Liver (tissue), 3 donors: Measurements from ENCODE around the gene DNAJC27.

Experiments
- EGR1 ChIP-seq, 2 donors: IDR thresholded peaks; 2 replicates each; pipeline ENCODE4 v1.6.1; 2016 to 2018; ENCODE audit warnings: antibody characterized with exemption in 2 of 2, low read depth in 2 of 2
- FOXA2 ChIP-seq: IDR thresholded peaks from 2 replicates; pipeline ENCODE4 v1.6.1; 2016; ENCODE audit warnings: antibody characterized with exemption
- HNF4A ChIP-seq, 2 donors: conservative IDR thresholded peaks; 2 replicates each; pipeline ENCODE4 v1.6.1; 2016; ENCODE audit warnings: antibody characterized with exemption in 2 of 2, mild to moderate bottlenecking in 2 of 2
- RAD21 ChIP-seq, 2 donors: IDR thresholded peaks; 2 replicates each; pipeline ENCODE4 v1.6.1; 2016; ENCODE audit warnings: antibody characterized with exemption in 2 of 2, mild to moderate bottlenecking in 2 of 2
- RXRA ChIP-seq, 2 donors: IDR thresholded peaks; 2 replicates each; pipeline ENCODE4 v1.6.1; 2017 to 2018; ENCODE audit warnings: antibody characterized with exemption in 2 of 2, mild to moderate bottlenecking in 1 of 2
- TAF1 ChIP-seq: conservative IDR thresholded peaks from 2 replicates; pipeline ENCODE4 v1.6.1; 2016; ENCODE audit warnings: antibody characterized with exemption, mild to moderate bottlenecking
- YY1 ChIP-seq: IDR thresholded peaks from 2 replicates; pipeline ENCODE4 v1.6.1; 2016; ENCODE audit warnings: antibody characterized with exemption, mild to moderate bottlenecking
- TF ChIP-seq, protein P1 (sequence below): fragments of 150-350 bp; IDR thresholded peaks from 2 replicates; pipeline ENCODE4 v1.5.1; 2017; ENCODE audit warnings: improper control_type of control experiment, low read depth, low read length; ENCODE audit not compliant: missing input control
- TF ChIP-seq, protein P2 (sequence below): IDR thresholded peaks from 2 replicates; pipeline ENCODE4 v1.6.1; 2016; ENCODE audit warnings: antibody characterized with exemption
- TF ChIP-seq, protein P3 (sequence below): IDR thresholded peaks from 2 replicates; pipeline ENCODE4 v1.6.1; 2016; ENCODE audit warnings: antibody characterized with exemption
- TF ChIP-seq, protein P4 (sequence below): IDR thresholded peaks from 2 replicates; pipeline ENCODE4 v1.6.1; 2016; ENCODE audit warnings: antibody characterized with exemption, mild to moderate bottlenecking
- donor health status: healthy.
- donor health status: healthy.

DNA sequence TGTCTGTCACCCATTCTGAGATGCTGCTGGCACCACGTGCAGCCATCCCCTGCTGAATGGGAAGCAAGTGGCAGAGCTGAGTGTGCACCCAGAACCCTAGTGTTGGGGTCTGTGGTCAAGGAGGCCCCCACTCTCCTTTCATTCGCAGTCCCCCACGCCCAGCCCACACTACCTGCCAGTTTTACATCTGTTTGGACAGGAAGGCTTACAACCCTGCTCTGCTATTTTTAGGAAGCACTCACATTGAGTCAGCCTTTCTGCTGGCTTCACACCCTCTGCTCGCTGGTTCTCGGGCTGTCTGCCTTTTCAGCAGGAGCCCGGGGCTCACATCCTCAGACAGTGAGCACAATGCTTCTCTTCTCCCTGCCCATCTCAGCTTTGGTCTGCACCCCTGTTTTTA is 41.0 kb downstream of the DNAJC27 start:
- TF ChIP-seq, protein P1, sequence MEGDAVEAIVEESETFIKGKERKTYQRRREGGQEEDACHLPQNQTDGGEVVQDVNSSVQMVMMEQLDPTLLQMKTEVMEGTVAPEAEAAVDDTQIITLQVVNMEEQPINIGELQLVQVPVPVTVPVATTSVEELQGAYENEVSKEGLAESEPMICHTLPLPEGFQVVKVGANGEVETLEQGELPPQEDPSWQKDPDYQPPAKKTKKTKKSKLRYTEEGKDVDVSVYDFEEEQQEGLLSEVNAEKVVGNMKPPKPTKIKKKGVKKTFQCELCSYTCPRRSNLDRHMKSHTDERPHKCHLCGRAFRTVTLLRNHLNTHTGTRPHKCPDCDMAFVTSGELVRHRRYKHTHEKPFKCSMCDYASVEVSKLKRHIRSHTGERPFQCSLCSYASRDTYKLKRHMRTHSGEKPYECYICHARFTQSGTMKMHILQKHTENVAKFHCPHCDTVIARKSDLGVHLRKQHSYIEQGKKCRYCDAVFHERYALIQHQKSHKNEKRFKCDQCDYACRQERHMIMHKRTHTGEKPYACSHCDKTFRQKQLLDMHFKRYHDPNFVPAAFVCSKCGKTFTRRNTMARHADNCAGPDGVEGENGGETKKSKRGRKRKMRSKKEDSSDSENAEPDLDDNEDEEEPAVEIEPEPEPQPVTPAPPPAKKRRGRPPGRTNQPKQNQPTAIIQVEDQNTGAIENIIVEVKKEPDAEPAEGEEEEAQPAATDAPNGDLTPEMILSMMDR, result no peak
- TF ChIP-seq, protein P2, sequence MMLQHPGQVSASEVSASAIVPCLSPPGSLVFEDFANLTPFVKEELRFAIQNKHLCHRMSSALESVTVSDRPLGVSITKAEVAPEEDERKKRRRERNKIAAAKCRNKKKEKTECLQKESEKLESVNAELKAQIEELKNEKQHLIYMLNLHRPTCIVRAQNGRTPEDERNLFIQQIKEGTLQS, result no peak
- TF ChIP-seq, protein P3, sequence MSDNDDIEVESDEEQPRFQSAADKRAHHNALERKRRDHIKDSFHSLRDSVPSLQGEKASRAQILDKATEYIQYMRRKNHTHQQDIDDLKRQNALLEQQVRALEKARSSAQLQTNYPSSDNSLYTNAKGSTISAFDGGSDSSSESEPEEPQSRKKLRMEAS, result no peak
- TF ChIP-seq YY1 (no peak), RAD21 (IDR thresholded peaks at IDR 0.05) (no peak), HNF4A (conservative IDR thresholded peaks at IDR 0.05) (no peak), RXRA (IDR thresholded peaks at IDR 0.05) (no peak), EGR1 (IDR thresholded peaks at IDR 0.05; ENCODE audit: low read depth in 2 of 2) (no peak), TAF1 (no peak), FOXA2 (no peak)
- TF ChIP-seq, protein P4, sequence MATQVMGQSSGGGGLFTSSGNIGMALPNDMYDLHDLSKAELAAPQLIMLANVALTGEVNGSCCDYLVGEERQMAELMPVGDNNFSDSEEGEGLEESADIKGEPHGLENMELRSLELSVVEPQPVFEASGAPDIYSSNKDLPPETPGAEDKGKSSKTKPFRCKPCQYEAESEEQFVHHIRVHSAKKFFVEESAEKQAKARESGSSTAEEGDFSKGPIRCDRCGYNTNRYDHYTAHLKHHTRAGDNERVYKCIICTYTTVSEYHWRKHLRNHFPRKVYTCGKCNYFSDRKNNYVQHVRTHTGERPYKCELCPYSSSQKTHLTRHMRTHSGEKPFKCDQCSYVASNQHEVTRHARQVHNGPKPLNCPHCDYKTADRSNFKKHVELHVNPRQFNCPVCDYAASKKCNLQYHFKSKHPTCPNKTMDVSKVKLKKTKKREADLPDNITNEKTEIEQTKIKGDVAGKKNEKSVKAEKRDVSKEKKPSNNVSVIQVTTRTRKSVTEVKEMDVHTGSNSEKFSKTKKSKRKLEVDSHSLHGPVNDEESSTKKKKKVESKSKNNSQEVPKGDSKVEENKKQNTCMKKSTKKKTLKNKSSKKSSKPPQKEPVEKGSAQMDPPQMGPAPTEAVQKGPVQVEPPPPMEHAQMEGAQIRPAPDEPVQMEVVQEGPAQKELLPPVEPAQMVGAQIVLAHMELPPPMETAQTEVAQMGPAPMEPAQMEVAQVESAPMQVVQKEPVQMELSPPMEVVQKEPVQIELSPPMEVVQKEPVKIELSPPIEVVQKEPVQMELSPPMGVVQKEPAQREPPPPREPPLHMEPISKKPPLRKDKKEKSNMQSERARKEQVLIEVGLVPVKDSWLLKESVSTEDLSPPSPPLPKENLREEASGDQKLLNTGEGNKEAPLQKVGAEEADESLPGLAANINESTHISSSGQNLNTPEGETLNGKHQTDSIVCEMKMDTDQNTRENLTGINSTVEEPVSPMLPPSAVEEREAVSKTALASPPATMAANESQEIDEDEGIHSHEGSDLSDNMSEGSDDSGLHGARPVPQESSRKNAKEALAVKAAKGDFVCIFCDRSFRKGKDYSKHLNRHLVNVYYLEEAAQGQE, result no peak
